Measurements from ENCODE around the gene TPSG1. TPM values are rescaled to one million over a fixed set of nuclear protein-coding genes. Genes with fewer than 3 reads are reported as not detected.

The TPSG1 gene
- total and polyA plus RNA-seq, 2 of the 13 experiments (the other 11 are each of a cell fraction or from before 2014, with no cell fraction given) = not detected

GRCh38 chr16:1220098-1220728 lies 4.9 kb downstream of the TPSG1 start:
- H3K9ac ChIP-seq (ENCODE audit: insufficient read depth, low read depth, low read length) = no peak overlapping the region
- FAIRE-seq = no peak
- no peak for DNase-seq (ENCODE audit: low spot score)
- H3K9me3 ChIP-seq (ENCODE audit: low read length) = no peaks in the 10 kb centered on the region
- intact Hi-C loops (cut with micrococcal nuclease; ENCODE audit: unreplicated experiment) = no loop called here
- no peak overlapping the region for H3K4me2 ChIP-seq (ENCODE audit: low read depth, low read length)
- TF ChIP-seq FOXA3 (CRISPR knock-in tag; IDR thresholded peaks at IDR 0.05) = no peak
- TF ChIP-seq HBP1 (CRISPR knock-in tag; IDR thresholded peaks at IDR 0.05; ENCODE audit: low read depth) = no peak
- no peak for TF ChIP-seq ZNF12 (CRISPR knock-in tag; IDR thresholded peaks at IDR 0.05)
- no peak for TF ChIP-seq KDM4B (CRISPR knock-in tag; IDR thresholded peaks at IDR 0.05)
- TF ChIP-seq REPIN1 (CRISPR knock-in tag; IDR thresholded peaks at IDR 0.05; ENCODE audit: borderline replicate concordance, low read depth) = no peak
- peaks cover 4 to 35% of the 10 kb centered on the region in 2 experiments; a peak in 3 of 5 replicates for H3K27me3 ChIP-seq (ENCODE audit: control insufficient read depth in 1 of 2, insufficient read depth in 2 of 2, low read length in 2 of 2)
- H3K4me1 ChIP-seq (ENCODE audit: insufficient read depth, low read length) = peaks cover 3% of the 10 kb centered on the region
- H3K36me3 ChIP-seq (replicated peaks in 1 of 2; ENCODE audit: control insufficient read depth in 1 of 2, insufficient read depth in 2 of 2, low read length in 2 of 2) = no peaks in the 10 kb centered on the region; a peak in 1 of 5 replicates
- H4K20me1 ChIP-seq (ENCODE audit: insufficient read depth, low read length) = no peaks in the 10 kb centered on the region
- no peaks in the 10 kb centered on the region for H3K79me2 ChIP-seq (ENCODE audit: insufficient read depth, low read length)
- ATAC-seq = no peak
- CTCF ChIA-PET (ENCODE audit: low intra/inter-chr PET ratio, low total read pairs) = no interaction called here
- in situ Hi-C loops (cut with HindIII; ENCODE audit: extremely low pct_ligation_motif_present, low pct_unique_long_range_greater_than_20kb) = loop anchor here (25.0 kb wide), 1 partner anchor 408 kb away; the partner anchor contains the start of gene GNG13
- no TSS peak for BruUV-seq (replicated peaks)
- POLR2A ChIA-PET = no interaction called here
- H3K4me3 ChIP-seq (replicated peaks in 1 of 3; ENCODE audit: insufficient read depth in 1 of 3, low read depth in 2 of 3, low read length in 3 of 3) = no peak overlapping the region
- WGBS (ENCODE audit: low lambda C conversion rate) = 77% methylated on average over 11 of the region's 55 CpGs
- no peak overlapping the region for H3K27ac ChIP-seq (ENCODE audit: extremely low read length, insufficient read depth, low read length)
- H2AFZ ChIP-seq (ENCODE audit: low read length) = no peak overlapping the region

GRCh38 chr16:1218930-1219611 lies 6.0 kb downstream of the TPSG1 start:
- Histone ChIP-seq H3K9ac (ENCODE audit: insufficient read depth, low read depth, low read length) (no peak overlapping the region), H3K9me3 (ENCODE audit: low read length) (no peaks in the 10 kb centered on the region), H2AFZ (ENCODE audit: low read length) (no peak overlapping the region), H3K36me3 (replicated peaks in 1 of 2; ENCODE audit: control insufficient read depth in 1 of 2, insufficient read depth in 2 of 2, low read length in 2 of 2) (no peaks in the 10 kb centered on the region; a peak in 1 of 5 replicates), H4K20me1 (ENCODE audit: insufficient read depth, low read length) (no peaks in the 10 kb centered on the region), H3K27ac (ENCODE audit: extremely low read length, insufficient read depth, low read length) (no peak overlapping the region), H3K4me1 (ENCODE audit: insufficient read depth, low read length) (no peaks in the 10 kb centered on the region), H3K4me3 (replicated peaks in 1 of 3; ENCODE audit: insufficient read depth in 1 of 3, low read depth in 2 of 3, low read length in 3 of 3) (no peak overlapping the region), H3K79me2 (ENCODE audit: insufficient read depth, low read length) (no peaks in the 10 kb centered on the region), H3K4me2 (ENCODE audit: low read depth, low read length) (no peak overlapping the region), H3K27me3 (ENCODE audit: control insufficient read depth in 1 of 2, insufficient read depth in 2 of 2, low read length in 2 of 2) (peaks cover 0 to 26% of the 10 kb centered on the region in 2 experiments; a peak in 3 of 5 replicates)
- ATAC-seq (no peak), DNase-seq (ENCODE audit: low spot score) (no peak), FAIRE-seq (no peak)
- POLR2A ChIA-PET = no interaction called here
- in situ Hi-C loops (cut with HindIII; ENCODE audit: extremely low pct_ligation_motif_present, low pct_unique_long_range_greater_than_20kb) = loop anchor here (25.0 kb wide), 1 partner anchor 407 kb away; the partner anchor contains the start of gene GNG13
- CTCF ChIA-PET (ENCODE audit: low intra/inter-chr PET ratio, low total read pairs) = no interaction called here
- WGBS (ENCODE audit: low lambda C conversion rate) = 78% methylated on average over 4 of the region's 24 CpGs
- intact Hi-C loops (cut with micrococcal nuclease; ENCODE audit: unreplicated experiment) = no loop called here
- no TSS peak for BruUV-seq (replicated peaks)
- TF ChIP-seq MYNN (CRISPR knock-in tag; IDR thresholded peaks at IDR 0.05; ENCODE audit: low read depth) = no peak
- TF ChIP-seq CERS6 (CRISPR knock-in tag; IDR thresholded peaks at IDR 0.05) = no peak
- TF ChIP-seq PHF21A (CRISPR knock-in tag; IDR thresholded peaks at IDR 0.05) = no peak
- TF ChIP-seq BORCS8-MEF2B (CRISPR knock-in tag; IDR thresholded peaks at IDR 0.05) = no peak
- TF ChIP-seq ELF1 (CRISPR knock-in tag; IDR thresholded peaks at IDR 0.05) = no peak
- no peak for TF ChIP-seq HOXA3 (CRISPR knock-in tag; IDR thresholded peaks at IDR 0.05)
- TF ChIP-seq THAP11 (CRISPR knock-in tag; IDR thresholded peaks at IDR 0.05) = no peak
- TF ChIP-seq UBTF (CRISPR knock-in tag; IDR thresholded peaks at IDR 0.05) = no peak
- TF ChIP-seq ZNF709 (CRISPR knock-in tag; IDR thresholded peaks at IDR 0.05) = no peak

Data from HepG2 (cell line).